Heart left ventricle (tissue), 13 donors: ENCODE results near the gene DLGAP1.

Experiments used
- POLR2A ChIP-seq, 2 donors: fragments of 450-650 bp; IDR thresholded peaks; one replicate each; pipeline ENCODE4 v1.6.1; 2017; ENCODE audit warnings: antibody characterized with exemption in 2 of 2, mild to moderate bottlenecking in 2 of 2, moderate library complexity in 2 of 2
- TF ChIP-seq, protein P1 (sequence below), 12 donors: fragments of 200-600 bp; sonication (generic) in 4 of 12; IDR thresholded peaks; one replicate each; pipeline versions ENCODE4 v1.5.0 to v1.8.0; 2018 to 2022; ENCODE audit warnings: antibody characterized with exemption in 12 of 12, mild to moderate bottlenecking in 5 of 12
- donor health status: ischemic (EF 13 %, LVEDD 7.1; RV severe dilation, severe dysfunction).
- donor health status: DM: no; HTN: yes; CAD: no.
- donor health status: DM: no; HTN: no; CAD: no.
- donor health status: ischemic (EF 25% LVEDD 6.9; RV normal size, moderate dysfunction).
- donor health status: ischemic (EF 25% LVEDD 5.7; RV mildly dilated, moderate dysfunction).
- donor health status: ischemic (EF 35%, LVEDD 5.7; RV mildly dilated, moderate dysfunction).
- donor health status: nonischemic (EF 11% LVEDD 7.7; RV severe dilation, severe dysfunction).
- donor health status: DM: yes; HTN: yes; CAD: no.
- donor health status: PGD.
- donor health status: ischemic (EF 29% LVEDD 5.4; RV normal size, mild dysfunction).
- donor health status: nonischemic (EF 23%, LVEDD 6.1; RV moderate dilation, normal function).

- TF ChIP-seq, protein P1, sequence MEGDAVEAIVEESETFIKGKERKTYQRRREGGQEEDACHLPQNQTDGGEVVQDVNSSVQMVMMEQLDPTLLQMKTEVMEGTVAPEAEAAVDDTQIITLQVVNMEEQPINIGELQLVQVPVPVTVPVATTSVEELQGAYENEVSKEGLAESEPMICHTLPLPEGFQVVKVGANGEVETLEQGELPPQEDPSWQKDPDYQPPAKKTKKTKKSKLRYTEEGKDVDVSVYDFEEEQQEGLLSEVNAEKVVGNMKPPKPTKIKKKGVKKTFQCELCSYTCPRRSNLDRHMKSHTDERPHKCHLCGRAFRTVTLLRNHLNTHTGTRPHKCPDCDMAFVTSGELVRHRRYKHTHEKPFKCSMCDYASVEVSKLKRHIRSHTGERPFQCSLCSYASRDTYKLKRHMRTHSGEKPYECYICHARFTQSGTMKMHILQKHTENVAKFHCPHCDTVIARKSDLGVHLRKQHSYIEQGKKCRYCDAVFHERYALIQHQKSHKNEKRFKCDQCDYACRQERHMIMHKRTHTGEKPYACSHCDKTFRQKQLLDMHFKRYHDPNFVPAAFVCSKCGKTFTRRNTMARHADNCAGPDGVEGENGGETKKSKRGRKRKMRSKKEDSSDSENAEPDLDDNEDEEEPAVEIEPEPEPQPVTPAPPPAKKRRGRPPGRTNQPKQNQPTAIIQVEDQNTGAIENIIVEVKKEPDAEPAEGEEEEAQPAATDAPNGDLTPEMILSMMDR (IDR thresholded peaks at IDR 0.05) = no peak
- no peak for TF ChIP-seq POLR2A (IDR thresholded peaks at IDR 0.05)
Observed at GRCh38 chr18:3728704-3729437, 726.2 kb downstream of the DLGAP1 start.
